Effector CD8-positive, alpha-beta T cell (primary cell): ENCODE results near the gene PNPLA5.

Source experiments
- DNase-seq: peaks from one replicate; lab custom pipeline; 2025; lab: John Stamatoyannopoulos, UW

PNPLA5 gene

GRCh38 chr22:43901976-43902643 lies 10.3 kb upstream of the PNPLA5 start:
- no peak for DNase-seq

- no peak for DNase-seq
Measured at GRCh38 chr22:43900206-43900605, 8.4 kb upstream of the PNPLA5 start.

DNA sequence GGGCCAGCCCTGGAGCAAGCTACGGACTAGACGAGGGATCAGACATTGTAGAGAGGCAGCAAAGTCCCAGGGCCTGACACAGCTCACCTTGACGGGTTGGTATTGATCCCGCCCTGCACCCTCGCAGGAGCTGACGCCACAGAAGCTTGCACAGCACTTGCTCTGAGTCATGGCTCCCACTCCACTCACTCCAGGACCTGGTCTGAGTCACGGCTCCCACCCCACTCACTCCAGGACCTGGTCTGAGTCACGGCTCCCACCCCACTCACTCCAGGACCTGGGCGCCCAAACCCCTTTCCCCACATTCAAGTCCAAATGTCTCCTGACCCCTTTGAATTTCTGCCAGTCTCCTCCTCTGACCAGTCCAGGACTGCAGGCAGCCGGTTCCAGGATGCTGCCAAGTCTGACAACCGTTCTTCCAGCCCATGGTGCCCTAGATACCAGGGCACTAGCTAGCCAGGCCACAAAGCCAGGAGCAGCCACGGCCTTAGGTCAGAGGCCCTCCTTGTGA lies 6.0 kb upstream of the PNPLA5 start:
- no peak for DNase-seq

GRCh38 chr22:43895986-43896645 lies 4.3 kb upstream of the PNPLA5 start:
- no peak for DNase-seq

DNA sequence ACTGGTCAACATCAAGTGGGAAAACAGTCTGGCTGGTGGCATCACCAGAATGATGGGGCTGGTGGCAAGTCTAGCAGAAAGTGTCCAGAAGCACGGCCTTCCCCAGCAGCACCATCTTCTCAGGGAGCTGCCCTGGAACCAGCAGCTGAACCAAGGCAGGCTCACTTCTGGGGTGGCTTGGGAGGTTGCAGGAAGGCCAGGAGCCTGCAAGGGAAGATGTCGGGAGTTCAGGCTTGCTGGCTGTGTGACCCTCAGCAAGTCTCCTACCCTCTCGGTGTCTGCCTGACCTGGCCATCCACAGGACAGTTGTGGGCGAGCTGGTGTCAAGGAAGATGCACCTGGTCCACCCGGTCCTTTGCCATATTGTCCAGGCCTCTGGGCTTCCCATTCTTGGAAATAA lies 2.3 kb upstream of the PNPLA5 start:
- no peak for DNase-seq

- no peak for DNase-seq
Measured at GRCh38 chr22:43893266-43893665, 1.5 kb upstream of the PNPLA5 start.

DNA sequence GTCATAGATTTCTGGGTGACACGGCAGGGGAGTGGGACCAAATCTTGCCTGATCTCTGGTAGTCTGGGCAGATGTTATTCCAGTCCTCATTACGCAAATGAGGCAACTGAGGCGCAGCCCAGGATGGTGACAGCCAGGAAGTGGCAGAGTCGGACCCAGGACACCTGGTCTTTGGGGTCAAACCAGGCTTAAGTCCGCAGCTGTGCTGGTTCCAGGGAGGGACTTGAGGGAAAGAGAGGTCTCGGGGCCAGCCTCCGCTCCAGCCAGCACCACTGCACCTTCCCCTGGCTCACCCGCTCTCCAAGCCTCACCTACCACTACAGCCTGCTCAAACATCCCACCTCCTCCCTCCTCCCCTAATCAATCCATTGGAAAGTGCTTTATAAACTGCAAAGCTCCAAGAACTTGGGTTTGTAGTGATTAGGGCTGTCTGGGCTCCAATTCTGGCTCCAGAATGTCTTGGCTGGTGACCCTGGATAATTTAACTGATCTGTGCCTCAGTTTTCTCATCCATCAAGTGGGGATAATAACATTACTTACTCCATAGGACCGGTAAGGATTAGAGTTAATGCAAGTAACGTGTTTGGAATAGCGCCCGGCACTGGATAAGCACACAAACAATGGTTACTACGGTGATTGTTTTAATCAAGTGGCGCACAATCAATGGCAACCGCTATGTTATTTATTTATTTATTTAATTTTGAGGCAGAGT lies 526 bp upstream of the PNPLA5 start:
- no peak for DNase-seq

- DNase-seq, result no peak
Measured at GRCh38 chr22:43890901-43891331, 897 bp downstream of the PNPLA5 start.

DNA sequence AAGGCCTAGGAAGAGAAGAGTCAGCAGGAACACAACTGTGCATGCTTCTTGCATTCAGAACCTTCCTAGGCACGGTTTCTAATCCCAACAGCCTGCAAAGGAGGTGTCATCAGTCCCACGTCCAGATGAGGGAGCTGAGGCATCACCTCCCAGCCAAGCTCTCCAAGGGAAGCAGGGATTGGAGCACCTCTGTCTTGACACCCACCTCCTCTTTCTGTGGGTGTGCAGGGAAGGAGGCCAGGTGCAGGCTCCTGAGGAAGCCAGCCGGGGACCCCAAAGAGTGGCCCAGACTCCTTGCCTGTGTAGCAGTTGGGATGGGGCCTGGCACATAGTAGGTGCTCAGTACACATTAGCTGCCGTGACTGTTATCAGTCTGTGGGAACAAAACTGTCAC lies 2.0 kb downstream of the PNPLA5 start:
- no peak for DNase-seq

DNA sequence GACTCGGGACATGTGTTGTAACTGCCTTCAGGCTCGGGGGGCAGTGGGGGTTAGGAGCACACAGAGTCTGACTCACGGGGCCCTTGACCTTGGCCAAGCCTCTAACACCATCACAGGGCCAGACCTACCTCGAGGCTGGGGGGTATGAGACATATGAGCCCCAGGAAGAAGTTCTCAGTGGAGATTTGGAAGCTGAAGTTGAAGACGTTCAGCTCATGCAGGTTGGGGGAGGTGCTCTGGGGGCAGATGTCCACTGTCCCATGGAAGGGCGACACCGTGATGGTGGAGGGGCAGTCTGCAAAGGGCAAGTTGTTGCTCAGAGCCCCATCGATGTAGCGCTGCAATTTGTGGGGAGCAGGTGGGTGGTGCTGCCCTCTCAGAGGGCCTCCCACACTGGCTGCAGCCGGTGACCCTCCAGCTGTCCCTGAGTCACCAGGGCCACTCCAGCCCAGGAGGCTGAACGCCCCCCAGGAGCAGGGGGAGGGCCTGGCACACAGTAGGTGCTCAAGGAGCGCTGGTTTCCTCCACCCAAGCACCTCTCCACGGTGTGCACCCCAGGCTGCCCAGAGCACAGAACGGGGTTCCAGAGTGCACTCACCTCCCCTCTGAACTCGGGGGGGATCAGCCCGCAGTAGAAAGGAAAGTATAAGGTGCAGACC lies 2.5 kb downstream of the PNPLA5 start:
- no peak for DNase-seq

DNA sequence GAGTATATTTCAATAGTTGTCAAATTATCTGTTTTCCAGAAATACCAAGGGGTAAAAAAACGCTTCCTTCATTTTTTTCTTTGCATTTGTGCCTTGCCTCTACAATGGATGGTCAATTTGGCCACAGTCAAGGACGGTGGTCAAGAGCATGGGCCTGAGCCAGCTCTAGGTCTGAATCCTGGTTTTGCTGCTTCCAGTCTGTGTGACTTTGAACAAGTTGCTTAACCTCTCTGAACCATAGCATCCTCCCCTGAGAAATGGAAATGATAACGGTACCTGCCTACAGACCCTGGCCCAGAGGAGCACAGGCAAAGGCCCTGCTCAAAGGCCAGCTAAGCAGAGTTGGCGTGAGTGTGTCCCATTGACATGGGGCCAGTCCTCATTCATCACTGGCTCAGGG lies 3.1 kb downstream of the PNPLA5 start:
- no peak for DNase-seq

GRCh38 chr22:43887391-43887790 lies 4.4 kb downstream of the PNPLA5 start:
- DNase-seq, result no peak

- DNase-seq, result no peak
Measured at GRCh38 chr22:43886231-43886630, 5.6 kb downstream of the PNPLA5 start.

DNA sequence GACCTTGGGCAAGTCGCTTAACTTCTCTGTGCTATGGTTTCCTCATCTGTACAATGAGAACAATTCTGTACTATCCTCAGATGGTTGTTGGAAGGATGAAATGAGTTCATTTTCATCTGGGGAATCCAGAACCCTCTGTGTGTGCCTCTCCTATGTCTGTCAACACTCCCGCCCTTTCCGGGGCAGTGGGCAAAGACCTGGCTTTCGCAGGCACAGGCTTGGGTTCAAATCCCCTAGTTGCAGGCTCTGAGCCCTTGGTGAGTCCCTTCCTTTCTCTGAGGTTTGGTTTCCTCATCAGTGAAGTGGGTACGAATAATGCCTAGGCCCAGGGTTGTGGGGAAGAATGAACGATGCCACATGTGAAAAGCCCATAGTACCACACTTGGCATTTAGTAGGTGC lies 6.0 kb downstream of the PNPLA5 start:
- DNase-seq, result no peak

- no peak for DNase-seq
Measured at GRCh38 chr22:43885319-43885671, 6.5 kb downstream of the PNPLA5 start.

GRCh38 chr22:43884600-43885318 lies 7.1 kb downstream of the PNPLA5 start:
- peak; percentile 6 for DNase-seq

- DNase-seq, result no peak
Measured at GRCh38 chr22:43883719-43884415, 7.9 kb downstream of the PNPLA5 start.

DNA sequence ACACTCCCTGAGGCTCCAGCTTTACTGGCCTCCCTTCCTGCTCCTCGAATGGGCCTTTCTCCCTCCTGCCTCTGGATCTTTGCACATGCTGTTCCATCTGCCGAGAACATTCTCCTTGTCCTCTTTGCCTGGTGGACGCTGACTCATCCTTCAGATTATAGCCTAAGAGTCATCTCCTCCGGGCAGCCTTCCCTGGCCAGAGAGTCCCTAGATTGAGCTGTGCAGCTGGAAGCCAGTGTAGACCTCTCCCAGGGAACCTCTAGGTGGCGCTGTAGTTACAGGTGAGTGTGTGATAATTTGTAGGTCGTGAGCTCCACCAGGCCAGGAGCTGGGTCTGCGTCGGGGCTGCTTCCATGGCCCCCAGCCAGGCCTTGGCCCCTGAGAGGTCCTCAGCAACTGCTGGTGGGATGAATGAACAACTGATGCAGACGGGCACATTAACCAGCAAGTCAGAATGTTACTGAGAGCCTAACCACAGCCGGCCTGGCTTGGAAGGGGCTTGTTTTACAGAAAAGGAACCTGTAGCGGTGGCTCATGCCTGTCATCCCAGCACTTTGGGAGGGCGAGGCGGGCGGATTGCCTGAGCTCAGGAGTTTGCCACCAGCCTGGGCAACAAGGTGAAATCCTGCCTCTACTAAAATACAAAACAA lies 8.7 kb downstream of the PNPLA5 start:
- DNase-seq, result peak; percentile 4

DNA sequence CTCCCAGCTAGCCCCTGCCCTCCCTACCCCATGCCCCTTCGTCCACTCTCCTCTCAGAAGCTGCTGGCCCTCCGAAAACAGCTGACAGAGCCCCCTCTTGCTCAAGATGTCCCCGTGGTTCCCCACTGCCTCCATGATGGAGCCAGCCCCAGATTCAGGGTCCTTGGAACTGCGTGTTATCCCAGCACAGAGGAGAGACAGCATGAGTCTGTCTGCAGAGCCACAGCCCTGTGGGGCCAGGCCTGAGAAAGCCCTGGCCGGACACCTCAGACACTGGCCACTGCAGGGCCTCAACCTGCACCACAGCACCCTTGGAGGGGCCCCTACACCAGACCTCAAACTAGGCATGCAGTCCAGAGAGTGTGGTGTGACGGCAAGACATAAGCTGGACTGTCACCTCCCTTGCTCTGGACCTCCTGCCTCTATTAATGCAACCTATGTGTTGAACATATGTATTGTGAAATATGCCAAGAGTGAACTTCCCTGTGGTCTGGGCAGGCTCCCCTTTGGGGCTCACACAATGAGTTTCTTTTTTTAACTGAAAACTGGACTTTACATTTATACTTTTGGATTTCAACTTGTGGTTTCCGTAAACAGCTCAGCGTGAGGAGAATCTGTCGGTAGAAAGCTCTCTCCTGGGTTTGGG lies 9.6 kb downstream of the PNPLA5 start:
- no peak for DNase-seq
